ENCODE measurements around the gene ALKBH8. TPM values are rescaled to one million over a fixed set of nuclear protein-coding genes. Genes with fewer than 3 reads are reported as not detected.
A peak's percentile ranks its signal among the peaks of the same experiment; 100 is the strongest.
"Not testable (repeated sequence)": the region's sequence is repeated elsewhere in the genome, so short reads cannot be mapped to it uniquely, and the experiment has no call there.

ALKBH8 gene
- total RNA-seq, 4 donors from 2014 or later, result 2.3 to 9.3 (median 6.9) TPM

DNA sequence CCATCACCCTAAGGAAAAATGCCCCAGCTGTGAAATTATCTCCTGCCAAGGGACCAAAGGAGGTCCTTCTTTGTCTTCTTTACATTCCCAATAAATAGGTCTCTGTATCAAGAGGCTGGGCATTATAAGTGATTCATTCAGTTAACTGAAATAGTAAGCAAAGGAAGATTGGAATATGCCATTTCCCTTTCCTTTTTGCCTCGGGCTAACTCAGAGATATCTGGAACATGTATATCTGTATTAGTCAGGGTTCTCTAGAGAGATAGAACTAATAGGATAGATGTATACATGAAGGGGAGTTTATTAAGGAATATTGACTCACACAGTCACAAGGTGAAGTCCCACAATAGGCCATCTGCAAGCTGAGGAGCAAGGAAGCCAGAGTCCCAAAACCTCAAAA lies 92.6 kb downstream of the ALKBH8 start:
- WGBS, 2 donors, result 53 to 67% methylated on average over 1 of the region's 1 CpG
- DNase-seq, result no peak
- H3K9me3 ChIP-seq, result no peaks in the 10 kb centered on the region

DNA sequence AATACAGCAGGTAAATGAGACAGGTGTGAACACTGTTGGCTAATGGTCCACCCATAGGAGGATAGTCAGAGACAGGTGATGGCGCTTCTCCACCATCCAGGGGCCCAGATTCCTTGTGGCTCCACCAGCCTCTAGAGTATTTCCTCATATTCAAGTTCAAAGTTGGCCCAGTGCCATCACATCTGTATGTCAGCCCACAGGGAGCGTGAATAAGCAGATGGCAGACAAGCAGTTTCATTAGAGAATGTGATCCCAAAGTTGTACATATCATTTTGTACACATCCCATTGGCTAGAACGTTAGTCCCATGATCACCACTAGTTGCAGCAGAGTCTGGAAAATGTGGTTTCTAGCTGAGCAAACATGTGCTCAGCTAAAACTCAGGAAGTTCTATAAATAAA lies 96.9 kb downstream of the ALKBH8 start:
- intact Hi-C loops (cut with DNase I), result no loop called here
- 43 to 56% methylated on average over 2 to 3 of the region's 3 CpGs for WGBS, 2 donors
- no peak for TF ChIP-seq POLR2A (IDR thresholded peaks at IDR 0.05)
- TF ChIP-seq, protein P1, sequence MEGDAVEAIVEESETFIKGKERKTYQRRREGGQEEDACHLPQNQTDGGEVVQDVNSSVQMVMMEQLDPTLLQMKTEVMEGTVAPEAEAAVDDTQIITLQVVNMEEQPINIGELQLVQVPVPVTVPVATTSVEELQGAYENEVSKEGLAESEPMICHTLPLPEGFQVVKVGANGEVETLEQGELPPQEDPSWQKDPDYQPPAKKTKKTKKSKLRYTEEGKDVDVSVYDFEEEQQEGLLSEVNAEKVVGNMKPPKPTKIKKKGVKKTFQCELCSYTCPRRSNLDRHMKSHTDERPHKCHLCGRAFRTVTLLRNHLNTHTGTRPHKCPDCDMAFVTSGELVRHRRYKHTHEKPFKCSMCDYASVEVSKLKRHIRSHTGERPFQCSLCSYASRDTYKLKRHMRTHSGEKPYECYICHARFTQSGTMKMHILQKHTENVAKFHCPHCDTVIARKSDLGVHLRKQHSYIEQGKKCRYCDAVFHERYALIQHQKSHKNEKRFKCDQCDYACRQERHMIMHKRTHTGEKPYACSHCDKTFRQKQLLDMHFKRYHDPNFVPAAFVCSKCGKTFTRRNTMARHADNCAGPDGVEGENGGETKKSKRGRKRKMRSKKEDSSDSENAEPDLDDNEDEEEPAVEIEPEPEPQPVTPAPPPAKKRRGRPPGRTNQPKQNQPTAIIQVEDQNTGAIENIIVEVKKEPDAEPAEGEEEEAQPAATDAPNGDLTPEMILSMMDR (IDR thresholded peaks at IDR 0.05), result no peak
- no peaks in the 10 kb centered on the region for H3K36me3 ChIP-seq
- no peak for DNase-seq
- no peak overlapping the region for H3K4me3 ChIP-seq
- H3K27me3 ChIP-seq, result peaks cover 0 to 34% (median 1%) of the 10 kb centered on the region in 4 donors
- H3K27ac ChIP-seq, result no peak overlapping the region
- no peaks in the 10 kb centered on the region for H3K4me1 ChIP-seq
- no peaks in the 10 kb centered on the region for H3K9me3 ChIP-seq

More for the DNA sequence above, 92.6 kb downstream of the ALKBH8 start:
- peaks cover 0 to 24% (median 1%) of the 10 kb centered on the region in 4 donors for H3K27me3 ChIP-seq
- no peak overlapping the region for H3K4me3 ChIP-seq
- intact Hi-C loops (cut with DNase I), result no loop called here
- TF ChIP-seq POLR2A (IDR thresholded peaks at IDR 0.05), result no peak
- TF ChIP-seq, protein P1 (IDR thresholded peaks at IDR 0.05), result no peak
- no peak overlapping the region for H3K27ac ChIP-seq
- H3K4me1 ChIP-seq, result no peaks in the 10 kb centered on the region
- no peaks in the 10 kb centered on the region for H3K36me3 ChIP-seq

DNA sequence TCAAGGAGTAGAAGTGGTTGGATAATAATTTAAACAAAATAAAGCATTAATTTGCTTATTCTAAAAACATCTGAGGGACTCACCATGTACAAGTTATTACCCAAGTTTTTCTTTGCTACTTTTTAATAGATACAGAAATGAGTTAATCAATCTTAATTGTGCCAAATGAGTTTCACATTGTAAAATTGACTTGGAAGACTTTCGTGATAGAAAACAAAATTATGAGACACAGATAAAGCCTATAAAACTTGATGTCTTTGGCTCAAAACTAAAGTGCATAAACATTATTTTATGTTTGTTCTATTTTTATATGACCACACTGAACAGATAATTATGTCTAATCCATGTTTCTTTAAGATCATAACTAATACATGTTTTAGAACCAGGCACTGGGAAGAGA lies 97.8 kb downstream of the ALKBH8 start:
- TF ChIP-seq POLR2A (IDR thresholded peaks at IDR 0.05), result no peak
- TF ChIP-seq, protein P1 (IDR thresholded peaks at IDR 0.05), result no peak
- Histone ChIP-seq H3K36me3 (no peaks in the 10 kb centered on the region), H3K4me3 (no peak overlapping the region), H3K9me3 (no peaks in the 10 kb centered on the region), H3K4me1 (no peaks in the 10 kb centered on the region), H3K27me3 (peaks cover 0 to 35% (median 1%) of the 10 kb centered on the region in 4 donors), H3K27ac (no peak overlapping the region)
- no peak for DNase-seq
- WGBS, 2 donors, result 38 to 75% methylated on average over 1 of the region's 1 CpG
- intact Hi-C loops (cut with DNase I), result no loop called here

DNA sequence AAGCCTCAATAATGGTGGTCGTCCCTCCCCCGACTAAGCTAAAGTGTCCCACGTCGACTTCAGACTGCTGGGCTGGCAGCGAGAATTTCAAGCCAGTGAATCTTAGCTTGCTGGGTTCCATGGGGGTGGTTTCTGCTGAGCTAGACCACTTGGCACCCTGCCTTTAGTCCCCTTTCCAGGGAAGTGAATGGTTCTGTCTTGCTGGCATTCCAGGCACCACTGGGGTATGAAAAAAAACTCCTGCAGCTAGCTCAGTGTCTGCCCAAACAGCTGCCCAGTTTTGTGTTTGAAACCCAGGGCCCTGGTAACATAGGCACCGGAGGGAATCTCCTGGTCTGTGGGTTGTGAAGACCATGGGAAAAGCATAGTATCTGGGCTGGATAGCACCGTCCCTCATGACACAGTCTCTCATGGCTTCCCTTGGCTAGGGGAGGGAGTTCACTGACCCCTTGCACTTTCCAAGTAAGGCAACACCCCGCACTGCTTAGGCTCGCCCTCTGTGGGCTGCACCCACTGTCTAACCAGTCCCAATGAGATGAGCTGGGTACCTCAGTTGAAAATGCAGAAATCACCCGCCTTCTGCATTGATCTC lies 99.2 kb downstream of the ALKBH8 start:
- H3K9me3 ChIP-seq; intact Hi-C loops (cut with DNase I); DNase-seq; H3K27ac ChIP-seq; H3K4me1 ChIP-seq; H3K36me3 ChIP-seq; H3K4me3 ChIP-seq: not testable (repeated sequence)
- 75 to 77% methylated on average over 8 to 10 of the region's 10 CpGs for WGBS, 2 donors
- peaks cover 0 to 35% (median 1%) of the 10 kb centered on the region in 4 donors for H3K27me3 ChIP-seq

DNA sequence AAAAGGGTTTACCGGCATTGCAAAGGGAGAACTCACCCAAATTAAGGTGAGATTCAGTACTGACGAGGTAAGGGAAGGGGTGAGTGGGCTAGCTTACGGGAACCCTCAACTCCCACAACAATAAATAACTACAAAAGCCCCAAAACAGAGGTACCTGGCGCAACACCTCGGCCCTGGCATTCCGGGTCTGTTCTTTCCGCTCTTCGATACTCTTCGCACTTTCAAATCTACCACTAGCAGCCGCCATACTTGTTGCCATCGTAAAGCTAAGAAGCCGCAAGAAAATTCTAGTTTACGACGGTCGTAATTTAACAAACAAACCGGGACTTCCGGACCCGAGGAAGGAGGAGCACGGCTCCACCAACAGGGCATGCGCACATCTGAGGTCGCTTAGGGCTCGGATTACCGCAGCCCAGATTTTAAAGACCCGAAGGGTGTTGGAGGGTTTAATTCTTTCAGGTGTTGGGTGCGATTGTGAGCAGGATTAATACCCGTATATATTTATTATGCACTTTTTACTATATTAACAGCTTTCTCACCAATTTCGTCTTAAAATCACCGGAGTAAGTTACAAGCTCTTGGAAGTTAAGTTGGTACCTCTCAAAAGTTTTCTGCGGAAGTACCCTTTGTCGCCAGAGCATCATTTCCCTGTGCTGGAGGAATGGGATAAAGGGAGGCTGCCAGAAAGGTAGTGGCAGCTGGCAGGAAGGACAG lies 107.8 kb downstream of the ALKBH8 start, which contains the start of gene CWF19L2:
CWF19L2 (minus strand) TSS at position 268 of the 714 bp plus-strand sequence; CDS start at position 259, 9 bp downstream.
- Histone ChIP-seq H3K27me3 (no peaks in the 10 kb centered on the region), H3K9me3 (no peaks in the 10 kb centered on the region), H3K36me3 (peaks cover 7 to 19% (median 11%) of the 10 kb centered on the region in 3 donors), H3K4me1 (peaks cover 6 to 26% (median 10%) of the 10 kb centered on the region in 3 donors), H3K4me3 (peak within 1 kb of the TSS; percentile 59 to 83 (median 66)), H3K27ac (peak within 1 kb of the TSS; percentile 56 to 87 (median 72))
- peak; percentile 58 for DNase-seq
- peak in 2 of 4 donors; percentile 11 to 15 for TF ChIP-seq POLR2A (IDR thresholded peaks at IDR 0.05)
- TF ChIP-seq, protein P1 (IDR thresholded peaks at IDR 0.05), result peak in 2 of 6 experiments; percentile 4 to 31
- WGBS, 2 donors, result 0 to 1% methylated on average over 29 to 30 of the region's 30 CpGs
- intact Hi-C loops (cut with DNase I), result no loop called here
